GM18909 (cell line): ENCODE measurements around the gene GASK1B.
A peak's percentile ranks its signal among the peaks of the same experiment; 100 is the strongest.

Source experiments
- ATAC-seq: cut with Tn5 transposase; IDR thresholded peaks from one replicate; pipeline ENCODE4 v1.9.1; 2021; ENCODE audit warnings: mild to moderate bottlenecking; ENCODE audit not compliant: unreplicated experiment, poor library complexity

The GASK1B gene

DNA sequence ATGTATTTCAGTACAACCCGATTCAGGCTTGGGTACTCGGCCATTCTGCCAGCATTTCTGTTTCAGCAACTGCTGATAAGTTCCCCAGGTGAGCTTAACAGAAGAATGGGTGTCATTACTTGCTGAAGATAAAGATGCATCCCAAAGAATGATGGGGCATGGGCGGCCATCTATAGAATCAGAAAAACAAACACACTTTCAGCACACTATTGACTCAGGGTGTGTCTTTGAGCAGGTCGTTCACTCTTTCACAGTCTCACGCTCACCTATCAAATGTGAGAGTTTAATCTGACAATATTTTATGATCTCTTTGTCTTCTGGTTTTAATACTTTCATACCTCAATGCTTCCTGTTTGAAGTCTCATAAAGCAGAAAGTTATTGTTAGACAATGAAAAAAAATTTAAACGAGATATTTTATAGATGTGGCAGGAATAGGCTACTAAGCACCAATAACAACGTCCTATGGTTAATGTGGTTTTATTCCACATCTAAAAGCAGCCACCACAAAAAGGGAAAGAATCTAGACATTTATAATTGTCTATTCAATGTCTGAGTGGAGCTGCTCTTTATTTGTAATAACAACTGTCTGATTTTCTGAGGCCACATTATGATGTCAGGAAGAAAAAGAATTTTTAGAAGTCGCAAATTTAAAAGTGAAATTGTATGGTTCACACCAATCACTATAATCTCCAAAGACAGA, 17.0 kb downstream of the GASK1B start:
- ATAC-seq = no peak

DNA sequence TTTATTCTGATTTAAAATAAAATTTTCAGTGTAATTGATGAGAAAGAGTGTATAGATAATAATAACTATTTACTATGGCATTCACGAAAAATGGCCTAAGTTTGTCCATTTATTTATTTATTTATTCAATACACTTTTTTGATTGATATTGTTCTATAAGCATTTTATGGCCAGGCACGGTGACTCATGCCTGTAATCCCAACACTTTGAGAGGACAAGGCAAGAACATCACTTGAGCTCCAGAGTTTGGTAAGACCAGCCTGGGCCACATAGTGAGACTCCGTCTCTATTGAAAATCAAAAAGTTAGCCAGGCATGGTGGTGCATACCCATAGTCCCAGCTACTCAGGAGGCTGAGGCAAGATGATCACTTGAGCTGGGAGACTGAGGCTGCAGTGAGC, 25.7 kb downstream of the GASK1B start:
- no peak for ATAC-seq

DNA sequence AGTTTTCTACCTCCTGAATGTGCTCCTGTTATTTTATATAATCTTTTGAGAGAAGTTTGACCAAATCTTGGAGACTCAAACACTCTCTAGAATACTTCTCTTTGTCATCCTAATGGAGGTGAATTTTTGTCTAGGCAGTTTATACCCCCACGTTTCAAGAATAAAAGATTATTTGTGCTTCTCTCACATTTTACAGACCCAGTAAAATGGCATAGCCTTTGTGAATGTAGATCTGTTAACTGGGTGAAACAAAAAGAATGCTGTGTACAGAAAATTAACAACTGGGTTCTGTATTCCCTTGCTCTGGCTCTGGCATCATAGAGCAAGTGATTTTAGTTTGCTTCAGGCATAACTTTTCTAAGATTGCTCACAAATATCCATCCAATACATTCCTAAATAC, 26.1 kb downstream of the GASK1B start:
- ATAC-seq = no peak

DNA sequence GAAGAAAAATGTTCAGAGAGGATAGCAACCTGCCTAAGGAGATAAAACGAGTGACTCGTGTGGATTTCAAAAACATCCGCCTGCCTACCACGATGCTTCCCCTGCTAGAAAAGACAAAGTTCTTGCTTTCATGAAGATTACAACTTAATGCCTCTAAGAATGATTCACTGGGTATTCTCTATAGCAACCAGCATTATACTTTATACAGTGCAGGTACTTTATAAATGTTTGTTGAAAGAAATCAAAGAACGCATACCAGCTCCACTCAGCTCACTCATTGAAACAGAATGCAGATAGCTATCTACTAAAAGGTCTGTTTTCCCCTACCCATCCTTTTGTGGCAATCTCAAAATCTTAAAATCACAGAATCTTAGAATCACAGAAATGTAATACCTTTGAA, 33.7 kb downstream of the GASK1B start:
- ATAC-seq = no peak

DNA sequence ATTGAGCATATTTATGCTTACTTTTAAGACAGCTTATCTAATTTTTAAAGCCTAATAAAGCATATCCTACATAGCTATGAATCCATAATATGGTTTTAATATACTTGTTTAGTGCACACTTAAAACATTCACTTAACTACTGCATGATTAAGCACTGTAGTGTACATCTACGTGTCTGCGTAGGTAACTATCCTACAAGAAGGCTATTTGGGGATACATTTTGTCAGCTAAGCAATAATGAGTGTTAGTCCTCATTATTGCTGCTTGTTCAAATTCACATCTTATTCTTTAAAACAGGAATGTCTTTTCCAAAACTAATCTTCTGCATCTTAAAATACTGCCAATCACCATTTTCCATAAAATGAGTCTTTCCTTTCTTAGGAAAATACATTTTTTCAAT, 38.6 kb downstream of the GASK1B start:
- no peak for ATAC-seq

DNA sequence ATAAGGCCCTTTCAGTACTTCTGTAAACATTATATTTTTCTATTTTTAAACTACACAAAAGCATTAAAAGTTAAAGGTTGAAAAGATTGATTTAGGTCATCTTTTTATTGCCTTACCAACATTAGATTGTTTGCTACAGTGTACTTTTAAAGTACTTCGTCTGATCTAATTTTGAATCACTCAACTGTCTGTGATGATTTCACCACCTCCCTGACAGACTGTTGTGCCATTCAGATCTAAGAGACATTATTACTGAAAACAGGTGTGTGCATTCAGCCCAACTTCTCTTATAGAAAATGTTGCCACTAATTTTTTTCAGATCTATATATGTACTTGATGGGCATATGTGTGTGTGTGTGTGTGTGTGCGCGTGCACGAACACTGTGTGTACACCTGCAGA, 39.3 kb downstream of the GASK1B start:
- ATAC-seq = no peak

DNA sequence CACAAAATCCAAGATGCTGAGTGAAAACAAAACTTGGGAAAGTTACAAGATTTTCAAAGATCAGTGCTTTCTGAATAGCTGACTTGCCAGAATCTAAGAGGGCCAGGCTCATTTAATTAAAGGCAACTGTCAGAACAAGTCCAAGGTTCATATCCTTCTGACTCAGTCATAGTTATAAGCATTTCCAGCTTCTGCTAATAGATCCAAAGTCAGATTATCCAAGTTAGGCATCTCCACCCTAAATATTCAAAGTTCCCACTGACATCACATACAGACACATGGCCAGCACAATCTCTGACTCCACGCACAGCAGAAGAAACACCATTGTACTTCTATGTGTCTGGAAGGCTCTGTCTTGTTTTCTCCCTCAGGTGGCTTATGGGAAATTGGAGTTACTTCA, 41.8 kb downstream of the GASK1B start:
- ATAC-seq = no peak

DNA sequence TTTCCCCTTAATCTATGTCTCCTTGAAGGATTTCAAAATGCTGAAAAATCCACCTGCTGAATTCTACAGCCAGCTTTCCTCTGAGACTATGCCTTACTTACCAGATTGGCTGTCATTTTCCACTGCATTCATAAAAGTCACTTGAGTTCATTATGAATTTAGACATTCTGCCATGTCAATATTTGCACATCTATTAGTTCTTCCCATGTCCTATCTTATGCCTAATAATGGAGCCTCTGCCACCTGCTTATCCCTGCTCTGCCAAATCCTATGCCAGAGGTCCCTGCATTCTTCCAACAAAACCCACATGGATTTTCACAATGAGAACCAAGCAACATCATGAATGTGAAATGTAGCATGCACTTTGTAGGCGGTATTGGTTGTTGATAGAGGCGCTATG, 42.6 kb downstream of the GASK1B start:
- no peak for ATAC-seq

DNA sequence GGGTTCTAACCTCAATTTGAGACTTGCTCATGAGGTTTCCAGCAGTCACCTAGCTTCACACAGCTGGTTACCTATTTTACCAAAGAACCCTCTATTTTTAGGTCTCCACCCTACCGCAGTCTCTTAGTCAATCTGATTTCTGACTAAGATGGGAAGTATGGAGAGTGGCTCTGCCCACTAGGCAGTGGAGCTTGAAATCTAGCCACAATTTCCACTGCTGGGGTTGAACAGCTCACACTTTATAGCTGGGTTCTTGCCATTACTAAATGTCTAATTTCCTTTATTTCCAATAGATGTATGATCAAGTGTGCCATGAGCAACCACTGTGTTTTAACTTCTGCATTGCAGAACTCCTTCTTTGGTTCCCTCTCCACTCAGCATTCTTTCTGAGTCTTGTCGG, 43.1 kb downstream of the GASK1B start:
- ATAC-seq = peak; percentile 97

DNA sequence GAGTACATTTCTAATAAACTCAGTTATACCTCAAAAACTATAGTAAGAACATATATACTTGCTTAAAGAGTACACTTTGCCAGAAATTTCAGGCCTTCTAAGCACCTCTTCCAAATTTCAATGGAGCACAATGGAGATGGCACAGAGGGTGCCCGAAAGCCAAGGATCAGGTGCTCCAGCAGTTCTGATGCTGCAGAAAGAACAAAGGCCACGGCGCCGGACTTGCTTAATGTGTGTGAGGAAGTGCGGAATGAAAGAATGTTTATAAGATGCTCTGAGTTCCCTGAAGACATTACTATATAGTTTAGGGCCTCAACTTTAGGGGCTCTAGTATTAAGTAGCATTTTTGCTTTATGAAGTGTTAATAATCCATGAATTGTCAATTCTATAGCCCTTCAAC, 44.3 kb downstream of the GASK1B start:
- ATAC-seq = no peak

DNA sequence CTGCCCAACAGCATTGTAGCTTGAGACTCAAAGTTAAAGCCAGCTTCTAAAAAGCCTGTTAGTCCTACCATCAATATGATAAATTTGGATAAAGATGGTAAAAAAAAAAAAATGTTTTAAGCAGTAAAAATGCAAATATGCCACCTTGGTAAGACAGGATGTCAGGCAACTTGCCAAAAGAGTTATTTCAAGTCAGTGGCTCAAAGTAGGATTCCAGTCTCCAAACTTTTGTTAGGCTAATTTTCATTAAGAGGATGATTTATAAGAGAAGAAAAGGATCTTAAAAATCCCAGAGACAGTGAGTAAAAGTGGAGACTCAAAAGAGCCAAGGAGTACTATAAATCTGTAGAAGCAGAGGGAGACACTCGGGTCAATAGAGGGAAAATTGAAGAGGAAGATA, 47.5 kb downstream of the GASK1B start:
- no peak for ATAC-seq
